Left ventricle myocardium inferior (tissue), 1 donor: ENCODE measurements around the gene SPRED2. TPM values are rescaled to one million over a fixed set of nuclear protein-coding genes. Genes with fewer than 3 reads are reported as not detected.

Experiments
- DNase-seq: peaks from one replicate; pipeline ENCODE4 v3.0.0-alpha.2; 2020
- H3K27ac ChIP-seq: fragments of 200-600 bp; replicated peaks from 2 replicates; pipeline ENCODE4 v1.8.0; 2021
- H3K27me3 ChIP-seq: fragments of 200-600 bp; 2 replicates; pipeline ENCODE4 v1.8.0; 2021; ENCODE audit warnings: low read depth
- H3K36me3 ChIP-seq: fragments of 200-600 bp; 2 replicates; pipeline ENCODE4 v1.8.0; 2021
- H3K4me1 ChIP-seq: fragments of 200-600 bp; 2 replicates; pipeline ENCODE4 v1.8.0; 2021
- H3K4me3 ChIP-seq: fragments of 200-600 bp; 2 replicates; pipeline ENCODE4 v1.8.0; 2021; ENCODE audit warnings: mild to moderate bottlenecking, moderate library complexity
- H3K9me3 ChIP-seq: fragments of 200-600 bp; replicated peaks from 2 replicates; pipeline ENCODE4 v1.8.0; 2021
- intact Hi-C: fragments of 100-400 bp; cut with micrococcal nuclease; formaldehyde crosslinking; loops from one replicate; pipeline ENCODE4 v1.11.0; 2022
- total RNA-seq: library from RNA; stranded (reverse); fragmentation: NEBNext Ultra II Directional; extraction: Animal tissue kit (Norgen Biotek cat#: 25700); gene quantifications from one replicate; pipeline ENCODE4 v1.2.1, GENCODE V29; 2021
- TF ChIP-seq, protein P1 (sequence below): fragments of 200-600 bp; IDR thresholded peaks from 2 replicates; pipeline ENCODE4 v1.8.0; 2021; ENCODE audit warnings: antibody characterized with exemption, mild to moderate bottlenecking, borderline replicate concordance
- donor health status: DM: no; HTN: yes; CAD: no; lungs with severe emphysema.

SPRED2 gene
- total RNA-seq, 1 donor from 2014 or later = 18.9 TPM

DNA sequence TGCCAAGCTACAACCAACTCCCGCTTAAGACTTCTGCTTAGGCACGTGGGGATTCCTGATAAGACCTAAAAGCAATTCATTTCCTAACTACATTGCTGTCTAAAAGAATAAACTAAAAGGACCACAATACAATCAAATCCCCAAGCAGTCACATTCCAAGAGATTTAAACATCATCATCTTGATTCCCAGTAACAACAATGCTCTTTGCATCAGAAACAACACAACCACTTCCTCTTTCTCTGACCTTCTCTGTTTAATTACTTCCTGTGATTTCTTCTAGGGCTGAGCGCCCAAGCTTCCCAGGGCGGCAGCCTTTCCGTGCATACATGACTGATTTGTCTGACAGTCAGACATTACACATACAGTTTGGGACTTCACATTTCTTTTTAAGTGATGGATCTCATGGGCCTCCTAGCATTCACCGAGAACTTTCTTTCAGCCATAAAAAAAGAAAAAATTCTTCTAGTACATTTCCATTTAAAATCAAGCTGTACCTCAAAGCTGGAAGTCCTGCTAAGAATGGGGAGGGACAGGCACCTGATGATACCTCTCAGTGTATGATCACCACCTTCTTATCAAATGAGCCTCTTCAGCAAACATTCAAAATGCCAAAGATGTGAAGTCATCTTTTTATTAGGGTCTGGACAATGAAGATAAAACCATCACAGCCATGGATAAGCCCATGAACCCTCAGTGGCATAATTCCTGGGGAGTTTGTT, 11.5 kb downstream of the SPRED2 start:
- H3K4me3 ChIP-seq = no peak overlapping the region
- intact Hi-C loops = loop anchor here (5.0 kb wide), 1 partner anchor 39 kb away; no protein-coding TSS in a partner anchor
- TF ChIP-seq, protein P1, sequence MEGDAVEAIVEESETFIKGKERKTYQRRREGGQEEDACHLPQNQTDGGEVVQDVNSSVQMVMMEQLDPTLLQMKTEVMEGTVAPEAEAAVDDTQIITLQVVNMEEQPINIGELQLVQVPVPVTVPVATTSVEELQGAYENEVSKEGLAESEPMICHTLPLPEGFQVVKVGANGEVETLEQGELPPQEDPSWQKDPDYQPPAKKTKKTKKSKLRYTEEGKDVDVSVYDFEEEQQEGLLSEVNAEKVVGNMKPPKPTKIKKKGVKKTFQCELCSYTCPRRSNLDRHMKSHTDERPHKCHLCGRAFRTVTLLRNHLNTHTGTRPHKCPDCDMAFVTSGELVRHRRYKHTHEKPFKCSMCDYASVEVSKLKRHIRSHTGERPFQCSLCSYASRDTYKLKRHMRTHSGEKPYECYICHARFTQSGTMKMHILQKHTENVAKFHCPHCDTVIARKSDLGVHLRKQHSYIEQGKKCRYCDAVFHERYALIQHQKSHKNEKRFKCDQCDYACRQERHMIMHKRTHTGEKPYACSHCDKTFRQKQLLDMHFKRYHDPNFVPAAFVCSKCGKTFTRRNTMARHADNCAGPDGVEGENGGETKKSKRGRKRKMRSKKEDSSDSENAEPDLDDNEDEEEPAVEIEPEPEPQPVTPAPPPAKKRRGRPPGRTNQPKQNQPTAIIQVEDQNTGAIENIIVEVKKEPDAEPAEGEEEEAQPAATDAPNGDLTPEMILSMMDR = no peak
- H3K4me1 ChIP-seq = peaks cover 73% of the 10 kb centered on the region
- H3K27ac ChIP-seq = peak overlapping the region; percentile 43
- H3K27me3 ChIP-seq = no peaks in the 10 kb centered on the region
- no peak for DNase-seq
- no peaks in the 10 kb centered on the region for H3K9me3 ChIP-seq
- H3K36me3 ChIP-seq = no peaks in the 10 kb centered on the region

DNA sequence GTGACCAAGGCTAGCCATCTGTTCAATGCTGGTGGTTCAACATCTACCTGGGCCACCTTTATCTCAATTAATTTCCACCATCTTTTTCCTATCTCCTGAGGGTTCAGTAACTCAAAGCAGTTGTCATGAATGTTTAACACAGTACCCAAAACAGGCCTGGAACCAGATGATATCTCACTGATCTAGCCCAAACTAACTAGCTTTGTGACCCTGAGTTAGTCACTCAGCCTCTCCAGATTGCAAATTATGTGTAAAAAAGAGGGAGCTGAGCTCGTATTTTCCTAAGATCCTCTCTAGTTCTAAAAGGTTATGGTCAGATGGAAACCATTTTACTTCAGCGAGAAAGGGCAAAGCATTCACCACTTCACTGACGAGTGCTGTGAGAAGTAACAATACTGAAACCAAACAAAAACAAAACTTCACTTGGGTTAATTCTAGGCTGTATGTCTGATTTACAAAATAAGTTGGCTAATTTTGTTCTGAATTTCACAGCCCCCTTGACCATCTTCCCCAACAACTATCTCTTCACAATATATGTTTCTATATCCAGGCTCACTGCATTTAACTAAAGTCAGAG, 14.8 kb downstream of the SPRED2 start:
- Histone ChIP-seq H3K36me3 (no peaks in the 10 kb centered on the region), H3K27me3 (no peaks in the 10 kb centered on the region), H3K4me3 (no peak overlapping the region), H3K4me1 (peaks cover 70% of the 10 kb centered on the region), H3K9me3 (no peaks in the 10 kb centered on the region), H3K27ac (no peak overlapping the region)
- no peak for DNase-seq
- intact Hi-C loops = no loop called here
- TF ChIP-seq, protein P1 = no peak

DNA sequence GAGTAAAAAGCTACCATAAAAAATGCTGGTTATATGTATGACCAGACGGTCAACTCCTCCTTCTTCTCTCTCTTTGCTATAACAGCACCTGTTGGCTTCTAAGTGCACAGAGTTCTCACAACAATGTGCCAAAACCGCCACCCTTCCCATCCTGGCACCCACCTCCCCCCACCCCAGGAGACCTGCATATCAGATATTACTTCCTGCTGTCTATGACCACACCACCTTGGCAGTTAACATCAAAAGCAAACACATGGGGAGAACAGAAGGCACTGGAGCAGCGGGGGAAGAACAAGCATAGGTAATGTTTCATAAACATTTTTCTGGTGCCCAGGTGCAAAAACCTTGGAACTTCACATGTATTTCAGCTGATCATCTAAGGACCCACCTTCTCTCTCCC, 15.5 kb downstream of the SPRED2 start:
- H3K4me1 ChIP-seq = peaks cover 70% of the 10 kb centered on the region
- no peaks in the 10 kb centered on the region for H3K9me3 ChIP-seq
- H3K27me3 ChIP-seq = no peaks in the 10 kb centered on the region
- intact Hi-C loops = no loop called here
- H3K36me3 ChIP-seq = no peaks in the 10 kb centered on the region
- DNase-seq = no peak
- H3K27ac ChIP-seq = no peak overlapping the region
- no peak overlapping the region for H3K4me3 ChIP-seq
- TF ChIP-seq, protein P1 = no peak

DNA sequence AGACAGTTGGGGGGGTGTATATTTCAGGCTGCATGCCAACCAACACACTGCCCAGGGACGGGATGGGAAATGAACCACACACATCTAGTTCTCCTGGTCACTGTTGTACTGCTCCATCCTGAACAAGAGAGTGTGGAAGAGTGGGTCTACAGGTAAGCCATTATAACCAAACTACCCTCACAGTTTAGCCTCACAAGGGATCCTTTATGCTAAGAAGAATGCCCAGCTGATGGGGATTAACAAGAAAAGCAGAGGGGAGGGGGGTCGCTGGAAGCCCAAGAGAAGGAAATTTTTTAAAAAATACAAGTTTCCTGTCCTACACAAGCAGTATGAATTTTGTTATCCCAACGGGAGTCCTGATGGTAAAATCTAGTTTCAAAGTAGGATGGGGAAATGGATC, 16.1 kb downstream of the SPRED2 start:
- intact Hi-C loops = no loop called here
- H3K36me3 ChIP-seq = no peaks in the 10 kb centered on the region
- H3K9me3 ChIP-seq = no peaks in the 10 kb centered on the region
- no peaks in the 10 kb centered on the region for H3K27me3 ChIP-seq
- DNase-seq = no peak
- no peak overlapping the region for H3K27ac ChIP-seq
- peaks cover 70% of the 10 kb centered on the region for H3K4me1 ChIP-seq
- TF ChIP-seq, protein P1 = no peak
- H3K4me3 ChIP-seq = no peak overlapping the region

DNA sequence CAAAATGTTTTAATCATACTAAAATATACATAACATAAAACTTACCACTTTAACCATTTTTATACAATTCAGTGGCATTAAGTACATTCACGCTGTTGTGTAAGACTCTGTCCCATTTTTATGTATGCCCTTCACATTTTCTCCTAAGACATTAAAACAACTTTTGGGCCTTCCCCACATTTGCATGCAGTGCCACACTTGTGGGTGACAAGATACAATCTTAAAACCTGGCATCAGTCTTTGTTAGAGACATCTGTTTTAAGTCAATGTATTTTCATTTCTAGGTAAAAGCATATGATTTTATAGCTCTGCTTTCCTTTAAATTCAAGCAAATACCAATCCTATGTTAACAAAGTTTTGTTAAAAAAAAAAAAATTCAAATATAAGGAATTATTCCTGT, 17.3 kb downstream of the SPRED2 start:
- intact Hi-C loops = no loop called here
- TF ChIP-seq, protein P1 = no peak
- Histone ChIP-seq H3K36me3 (no peaks in the 10 kb centered on the region), H3K9me3 (no peaks in the 10 kb centered on the region), H3K27ac (no peak overlapping the region), H3K27me3 (no peaks in the 10 kb centered on the region), H3K4me3 (no peak overlapping the region), H3K4me1 (peaks cover 60% of the 10 kb centered on the region)
- no peak for DNase-seq
